Right lobe of liver (tissue), 6 donors: Measurements from ENCODE around the gene SH3TC1. TPM values are rescaled to one million over a fixed set of nuclear protein-coding genes. Genes with fewer than 3 reads are reported as not detected.

ENCODE experiments used
- ATAC-seq, 4 donors: fragments of 200-7000 bp; cut with Tn5 transposase; one replicate each; pipeline ENCODE4 v1.9.1; 2020; ENCODE audit warnings: mild to moderate bottlenecking in 4 of 4, moderate library complexity in 4 of 4
- DNase-seq, 3 donors: peaks; one replicate each; pipeline ENCODE4 v3.0.0-alpha.2; 2020
- H3K27ac ChIP-seq, 3 donors: fragments of 200-600 bp; one replicate each; pipeline ENCODE4 v1.8.0; 2022
- H3K27me3 ChIP-seq, 2 donors: fragments of 200-600 bp; one replicate each; pipeline ENCODE4 v1.8.0; 2022
- H3K36me3 ChIP-seq, 4 donors: fragments of 200-600 bp; sonication (generic) in 1 of 4; one replicate each; pipeline versions ENCODE4 v1.5.1 to v1.8.0; 2017 to 2022; ENCODE audit warnings: control low read depth in 1 of 4
- H3K4me1 ChIP-seq, 4 donors: fragments of 200-600 bp; sonication (generic) in 1 of 4; one replicate each; pipeline versions ENCODE4 v1.5.1 to v1.8.0; 2017 to 2022; ENCODE audit warnings: control low read depth in 1 of 4
- H3K4me3 ChIP-seq, 3 donors: fragments of 200-600 bp; one replicate each; pipeline ENCODE4 v1.8.0; 2022
- H3K9me3 ChIP-seq, 4 donors: fragments of 200-600 bp; sonication (generic) in 1 of 4; one replicate each; pipeline versions ENCODE4 v1.5.1 to v1.8.0; 2017 to 2022; ENCODE audit warnings: control low read depth in 1 of 4
- CTCF ChIP-seq, 4 donors: fragments of 200-600 bp in 3 of 4; fragments of 450-650 bp in 1 of 4; IDR thresholded peaks; one replicate each; pipeline versions ENCODE4 v1.5.1 to v1.8.0; 2016 to 2022; ENCODE audit warnings: antibody characterized with exemption in 4 of 4, mild to moderate bottlenecking in 2 of 4
- POLR2A ChIP-seq: fragments of 450-650 bp; IDR thresholded peaks from one replicate; pipeline ENCODE4 v1.6.1; 2017; ENCODE audit warnings: antibody characterized with exemption, mild to moderate bottlenecking
- WGBS: methylation state at CpG from one replicate; pipeline ENCODE4 v1.1.6; 2018; ENCODE audit warnings: low coverage, low lambda C conversion rate; ENCODE audit not compliant: insufficient coverage; ENCODE audit errors: missing lambda C conversion rate; 5-methylcytosine and 5-hydroxymethylcytosine counted together
- intact Hi-C, 2 donors: fragments of 100-400 bp; cut with DNase I; formaldehyde crosslinking; loops; one replicate each; pipeline versions ENCODE4 v1.11.2 to v1.14.1; 2022
- total RNA-seq, 6 experiments: library from RNA; depleted of rRNA in 2 of 6; stranded (reverse); fragments of >200 nt in 2 of 6; fragmentation: NEBNext Ultra II Directional in 3 of 6; extraction: Animal tissue kit (Norgen Biotek cat#: 25700) in 3 of 6; gene quantifications; one replicate each; pipeline versions ENCODE4 v1.1.0 to v1.2.4, GENCODE V29; 2016 to 2023
- donor health status: DM: no; HTN: yes; CAD: no.
- donor health status: DM: no; HTN: no; CAD: no.
- donor health status: DM: no; HTN: no; CAD: no.
- donor health status: DM: no; HTN: yes; CAD: no.
- donor health status: DM: no; HTN: yes; CAD: no.

SH3TC1 gene
- total RNA-seq, 6 experiments from 2014 or later: 13.2 to 48.0 (median 24.9) TPM

GRCh38 chr4:8238036-8238511 lies 39.0 kb downstream of the SH3TC1 start:
- whole genome bisulfite sequencing: 60% methylated on average over 1 of the region's 14 CpGs
- Histone ChIP-seq H3K36me3 (peaks cover 9 to 49% (median 24%) of the 10 kb centered on the region in 4 donors), H3K4me3 (no peak overlapping the region), H3K27me3 (no peaks in the 10 kb centered on the region), H3K4me1 (peaks cover 0 to 5% (median 0%) of the 10 kb centered on the region in 4 donors), H3K9me3 (no peaks in the 10 kb centered on the region), H3K27ac (no peak overlapping the region)
- DNase-seq (peak; percentile 28 to 51 (median 45)), ATAC-seq (peak in 1 of 4 donors; percentile 2)
- no peak for TF ChIP-seq CTCF (IDR thresholded peaks at IDR 0.05)
- TF ChIP-seq POLR2A: no peak
- intact Hi-C loops: loop anchor here in 1 of 2 donors (5.0 kb wide), 1 partner anchor 169 kb away; no protein-coding TSS in a partner anchor

GRCh38 chr4:8238515-8239053 lies 39.5 kb downstream of the SH3TC1 start:
- ATAC-seq: peak; percentile 8 to 38 (median 24)

GRCh38 chr4:8239226-8239625 lies 40.1 kb downstream of the SH3TC1 start:
- H3K27me3 ChIP-seq: no peaks in the 10 kb centered on the region
- WGBS: 100% methylated on average over 2 of the region's 13 CpGs
- intact Hi-C loops: loop anchor here in 1 of 2 donors (5.0 kb wide), 1 partner anchor 168 kb away; no protein-coding TSS in a partner anchor
- no peak overlapping the region for H3K4me3 ChIP-seq
- DNase-seq: peak in 1 of 3 donors; percentile 11
- TF ChIP-seq CTCF (IDR thresholded peaks at IDR 0.05) (no peak), POLR2A (no peak)
- H3K4me1 ChIP-seq: peaks cover 0 to 5% (median 0%) of the 10 kb centered on the region in 4 donors
- H3K9me3 ChIP-seq: no peaks in the 10 kb centered on the region
- H3K27ac ChIP-seq: no peak overlapping the region
- no peak for ATAC-seq
- H3K36me3 ChIP-seq: peaks cover 9 to 39% (median 18%) of the 10 kb centered on the region in 4 donors

More at GRCh38 chr4:8238515-8239053, 39.5 kb downstream of the SH3TC1 start:
- Histone ChIP-seq H3K36me3 (peaks cover 9 to 45% (median 21%) of the 10 kb centered on the region in 4 donors), H3K9me3 (no peaks in the 10 kb centered on the region), H3K27me3 (no peaks in the 10 kb centered on the region), H3K4me1 (peaks cover 0 to 5% (median 0%) of the 10 kb centered on the region in 4 donors), H3K27ac (no peak overlapping the region), H3K4me3 (no peak overlapping the region)
- intact Hi-C loops: loop anchor here in 1 of 2 donors (5.0 kb wide), 1 partner anchor 169 kb away; no protein-coding TSS in a partner anchor
- TF ChIP-seq POLR2A (no peak), CTCF (IDR thresholded peaks at IDR 0.05) (peak; percentile 22 to 37 (median 25))
- 0% methylated on average over 1 of the region's 17 CpGs for WGBS
- peak in 2 of 3 donors; percentile 45 to 50 for DNase-seq

GRCh38 chr4:8239661-8240060 lies 40.6 kb downstream of the SH3TC1 start:
- no peaks in the 10 kb centered on the region for H3K9me3 ChIP-seq
- TF ChIP-seq POLR2A (no peak), CTCF (IDR thresholded peaks at IDR 0.05) (no peak)
- no CpG with 5 or more reads among the region's 9 CpGs for WGBS
- ATAC-seq (no peak), DNase-seq (peak in 2 of 3 donors; percentile 20 to 40)
- peaks cover 9 to 36% (median 16%) of the 10 kb centered on the region in 4 donors for H3K36me3 ChIP-seq
- H3K4me1 ChIP-seq: peaks cover 0 to 5% (median 0%) of the 10 kb centered on the region in 4 donors
- intact Hi-C loops: loop anchor here (5.0 kb wide), 1 partner anchor 168 kb away; no protein-coding TSS in a partner anchor
- no peaks in the 10 kb centered on the region for H3K27me3 ChIP-seq
- H3K27ac ChIP-seq: no peak overlapping the region
- H3K4me3 ChIP-seq: no peak overlapping the region
